ENCODE measurements around the gene ZNF362.

- TF ChIP-seq CTCF (IDR thresholded peaks at IDR 0.05): no peak
- TF ChIP-seq EZH2 (IDR thresholded peaks at IDR 0.05): no peak
These were observed 45.1 kb downstream of the ZNF362 start for GRCh38 chr1:33301273-33301984.

All from neural progenitor cell (in vitro differentiated cells).